SK-N-SH (cell line): ENCODE measurements around the gene LRSAM1. TPM values are rescaled to one million over a fixed set of nuclear protein-coding genes. Genes with fewer than 3 reads are reported as not detected.

ENCODE experiments used
- CTCF ChIA-PET: fragments of 300-600, 350-600 bp; formaldehyde crosslinking; extraction: SDS; loops from one replicate; lab custom pipeline; 2021; lab: Yijun Ruan, JAX
- POLR2A ChIA-PET: fragments of 350-600 bp; sonication (Branson Sonifier 250); formaldehyde crosslinking; extraction: SDS; loops from one replicate; lab custom pipeline; 2020; ENCODE audit warnings: antibody characterized with exemption, inconsistent platforms; lab: Yijun Ruan, JAX
- DNase-seq: peaks from one replicate; pipeline ENCODE4 v3.0.0; 2012
- H2AFZ ChIP-seq: fragments of 200-600 bp; sonication (generic); 2 replicates; pipeline ENCODE4 v1.8.1; 2016; ENCODE audit warnings: antibody characterized with exemption, mild to moderate bottlenecking, low read depth
- H3F3A ChIP-seq: fragments of 200-600 bp; sonication (generic); replicated peaks from 2 replicates; pipeline ENCODE3; 2016; ENCODE audit warnings: antibody characterized with exemption, mild to moderate bottlenecking; ENCODE audit not compliant: insufficient read depth
- H3K27ac ChIP-seq, 2 experiments: fragments of 200-500 bp in 1 of 2; fragments of 200-600 bp in 1 of 2; sonication (Bioruptor generic) in 1 of 2; sonication (generic), shearing (Covaris generic) in 1 of 2; 2 replicates each; pipeline versions ENCODE4 v1.5.1 to v1.6.1; 2014 to 2016; ENCODE audit warnings: low read depth in 2 of 2, inconsistent platforms in 1 of 2, low read length in 1 of 2, mild to moderate bottlenecking in 1 of 2, mixed read lengths in 1 of 2
- H3K27me3 ChIP-seq: fragments of 200-600 bp; sonication (generic), shearing (Covaris generic); 2 replicates; pipeline ENCODE4 v1.6.1; 2016; ENCODE audit warnings: mixed run types; ENCODE audit not compliant: insufficient read depth
- H3K36me3 ChIP-seq, 2 experiments: fragments of 200-500 bp in 1 of 2; fragments of 200-600 bp in 1 of 2; sonication (Bioruptor generic) in 1 of 2; sonication (generic) in 1 of 2; replicated peaks in 1 of 2; 2 replicates each; pipeline versions ENCODE3 to v1.5.1; 2014 to 2016; ENCODE audit warnings: low read length in 1 of 2, mild to moderate bottlenecking in 1 of 2; ENCODE audit not compliant: insufficient read depth in 2 of 2, control insufficient read depth in 1 of 2
- H3K4me1 ChIP-seq, 2 experiments: fragments of 200-500 bp in 1 of 2; fragments of 200-600 bp in 1 of 2; sonication (Bioruptor generic) in 1 of 2; sonication (generic), shearing (Covaris generic) in 1 of 2; 2 replicates each; pipeline versions ENCODE4 v1.5.1 to v1.6.1; 2014 to 2016; ENCODE audit warnings: low read depth in 1 of 2, low read length in 1 of 2, mixed run types in 1 of 2; ENCODE audit not compliant: insufficient read depth in 2 of 2, control insufficient read depth in 1 of 2
- H3K4me2 ChIP-seq: fragments of 200-600 bp; sonication (generic), shearing (Covaris generic); 2 replicates; pipeline ENCODE4 v1.6.1; 2017; ENCODE audit warnings: mixed run types
- H3K4me3 ChIP-seq, 2 experiments: fragments of 200-500 bp in 1 of 2; fragments of 200-600 bp in 1 of 2; sonication (Bioruptor generic) in 1 of 2; sonication (generic), shearing (Covaris generic) in 1 of 2; 2 replicates each; pipeline versions ENCODE4 v1.5.1 to v1.8.1; 2014 to 2016; ENCODE audit warnings: low read depth in 2 of 2, inconsistent platforms in 1 of 2, low read length in 1 of 2, mild to moderate bottlenecking in 1 of 2, mixed read lengths in 1 of 2, moderate library complexity in 1 of 2
- H3K79me2 ChIP-seq: fragments of 200-600 bp; sonication (generic); 2 replicates; pipeline ENCODE4 v1.8.1; 2017; ENCODE audit warnings: mild to moderate bottlenecking; ENCODE audit not compliant: insufficient read depth
- H3K9ac ChIP-seq: fragments of 200-600 bp; sonication (generic); 2 replicates; pipeline ENCODE4 v1.6.1; 2017; ENCODE audit warnings: mixed run types
- H3K9me2 ChIP-seq: fragments of 200-600 bp; sonication (generic); 2 replicates; pipeline ENCODE4 v1.6.1; 2017; ENCODE audit warnings: mixed run types
- H3K9me3 ChIP-seq: fragments of 200-600 bp; sonication (generic); 2 replicates; pipeline ENCODE4 v1.6.1; 2017; ENCODE audit warnings: mixed run types, mild to moderate bottlenecking, moderate library complexity
- H4K20me1 ChIP-seq: fragments of 200-600 bp; sonication (generic); 2 replicates; pipeline ENCODE4 v1.6.1; 2017; ENCODE audit warnings: mild to moderate bottlenecking, mixed run types; ENCODE audit not compliant: insufficient read depth
- CHD2 ChIP-seq: fragments of 150-350 bp; IDR thresholded peaks from 2 replicates; pipeline ENCODE4 v1.6.1; 2018; ENCODE audit warnings: low read length; ENCODE audit not compliant: partially characterized antibody
- CTCF ChIP-seq: fragments of 200-600 bp; sonication (generic); IDR thresholded peaks from 2 replicates; pipeline ENCODE4 v1.6.1; 2017; ENCODE audit warnings: antibody characterized with exemption, mild to moderate bottlenecking, moderate library complexity
- ELF1 ChIP-seq: IDR thresholded peaks from 2 replicates; pipeline ENCODE4 v1.4.0; 2012
- EP300 ChIP-seq, 2 experiments: IDR thresholded peaks; 2 replicates each; pipeline versions ENCODE4 v1.4.0 to v1.6.1; 2012; ENCODE audit warnings: borderline replicate concordance in 1 of 2, low read depth in 1 of 2, low read length in 1 of 2
- FOXJ3 ChIP-seq: sonication (generic); formaldehyde crosslinking; IDR thresholded peaks from 2 replicates; pipeline ENCODE4 v1.5.1; 2020; ENCODE audit warnings: mild to moderate bottlenecking, missing genetic modification reagents
- FOXM1 ChIP-seq: IDR thresholded peaks from 2 replicates; pipeline ENCODE4 v1.4.0; 2012; ENCODE audit warnings: low read depth, mild to moderate bottlenecking
- GABPA ChIP-seq: IDR thresholded peaks from 2 replicates; pipeline ENCODE4 v1.4.0; 2012; ENCODE audit warnings: low read depth, mild to moderate bottlenecking
- GATA2 ChIP-seq: sonication (generic); formaldehyde crosslinking; IDR thresholded peaks from 2 replicates; pipeline ENCODE4 v1.5.0; 2020; ENCODE audit warnings: mild to moderate bottlenecking, missing genetic modification reagents
- MAX ChIP-seq: IDR thresholded peaks from 2 replicates; pipeline ENCODE4 v1.4.0; 2012; ENCODE audit warnings: low read depth
- MXI1 ChIP-seq: IDR thresholded peaks from 2 replicates; pipeline ENCODE4 v1.6.1; 2012; ENCODE audit warnings: mild to moderate bottlenecking, low read depth, low read length, improper control_type of control experiment
- NFIC ChIP-seq: IDR thresholded peaks from 2 replicates; pipeline ENCODE4 v1.4.0; 2012; ENCODE audit warnings: borderline replicate concordance
- PBX3 ChIP-seq: IDR thresholded peaks from 2 replicates; pipeline ENCODE4; 2012
- RAD21 ChIP-seq: IDR thresholded peaks from 2 replicates; pipeline ENCODE4 v1.6.1; 2012; ENCODE audit warnings: mild to moderate bottlenecking, low read length
- REST ChIP-seq: IDR thresholded peaks from 2 replicates; pipeline ENCODE4 v1.6.1; 2012; ENCODE audit warnings: mild to moderate bottlenecking, low read depth, low read length, moderate library complexity
- TAF1 ChIP-seq: IDR thresholded peaks from 2 replicates; pipeline ENCODE4 v1.6.1; 2012; ENCODE audit warnings: low read depth, mild to moderate bottlenecking, low read length, moderate library complexity, borderline replicate concordance
- USF1 ChIP-seq: IDR thresholded peaks from 2 replicates; pipeline ENCODE4 v1.4.0; 2012; ENCODE audit warnings: low read depth, borderline replicate concordance
- USF2 ChIP-seq: fragments of 150-350 bp; IDR thresholded peaks from 2 replicates; pipeline ENCODE4 v1.6.1; 2017; ENCODE audit warnings: antibody characterized with exemption, low read length, low read depth, borderline replicate concordance
- YY1 ChIP-seq: IDR thresholded peaks from 2 replicates; pipeline ENCODE4 v1.4.0; 2012; ENCODE audit warnings: low read depth, mild to moderate bottlenecking
- ZBTB33 ChIP-seq: IDR thresholded peaks from 2 replicates; pipeline ENCODE4 v1.4.0; 2012; ENCODE audit warnings: low read depth, borderline replicate concordance
- WGBS: methylation state at CpG from one replicate; pipeline ENCODE4 v1.1.6; 2017; ENCODE audit warnings: low lambda C conversion rate; 5-methylcytosine and 5-hydroxymethylcytosine counted together
- polyA plus RNA-seq, 3 experiments: library from polyadenylated mRNA; depleted of rRNA; stranded (reverse); fragments of >200 nt; gene quantifications; 2 replicates each; pipeline ENCODE4 v1.2.3, GENCODE V29; 2012

LRSAM1 gene
- 5.5 and 8.0 TPM in 2 replicates for polyA plus RNA-seq (2012; rRNA removed)
- 5.1 and 7.8 TPM in 2 replicates for polyA plus RNA-seq (2012; cell fraction: cytosol; rRNA removed)
- polyA plus RNA-seq (2012; cell fraction: nucleus; rRNA removed) = 35.0 and 51.3 TPM in 2 replicates

GRCh38 chr9:127450830-127451607 is at the start of gene LRSAM1, which contains the start of gene RPL12:
Gene LRSAM1 (plus strand): TSS chr9:127451510. CDS start chr9:127454528, 3,018 bp downstream.
Gene RPL12 (minus strand): TSS chr9:127451406. CDS start chr9:127451317, 89 bp downstream.
- peaks cover 66% of the 10 kb centered on the region for H3K79me2 ChIP-seq
- CTCF ChIA-PET = interaction anchor here (1.9 kb wide), 1 partner anchor 12 kb away, joined by 5 read pairs; no protein-coding TSS in a partner anchor
- 0 out of 2 replicates have a peak, but pooled peaks have one; percentile 19 for TF ChIP-seq FOXJ3 (CRISPR knock-in tag)
- peak in 1 of 2 experiments; percentile 20; a peak in 1 of 4 replicates for TF ChIP-seq EP300 (IDR thresholded peaks at IDR 0.05; ENCODE audit: borderline replicate concordance in 1 of 2, low read depth in 1 of 2, low read length in 1 of 2)
- TF ChIP-seq MXI1 = peak; percentile 64
- TF ChIP-seq ELF1 = peak; percentile 89
- TF ChIP-seq USF1 = no peak
- TF ChIP-seq GABPA = peak; percentile 81
- peak; percentile 52; the same call in 1 of the 2 replicates for TF ChIP-seq FOXM1
- peak; percentile 99 for TF ChIP-seq TAF1
- TF ChIP-seq CHD2 = peak; percentile 99
- TF ChIP-seq PBX3 = peak; percentile 19; the same call in 1 of the 2 replicates
- peak; percentile 73; the same call in 1 of the 2 replicates for TF ChIP-seq REST
- TF ChIP-seq GATA2 (CRISPR knock-in tag) = no peak
- no peak for TF ChIP-seq NFIC
- TF ChIP-seq MAX = peak; percentile 91; the same call in 1 of the 2 replicates
- TF ChIP-seq ZBTB33 = peak; percentile 100
- TF ChIP-seq USF2 = no peak
- TF ChIP-seq YY1 = peak; percentile 99
- TF ChIP-seq CTCF = peak; percentile 10; the same call in 1 of the 2 replicates
- no peak for TF ChIP-seq RAD21

More at GRCh38 chr9:127450830-127451607, at the start of gene LRSAM1, which contains the start of gene RPL12:
- Histone ChIP-seq H3K4me3 (peak within 1 kb of the TSS; percentile 92 to 99), H2AFZ (peak within 1 kb of the TSS; percentile 90), H3K27me3 (no peaks in the 10 kb centered on the region), H3K9me2 (no peaks in the 10 kb centered on the region), H3K27ac (peak within 1 kb of the TSS; percentile 77 to 95), H3K9me3 (no peaks in the 10 kb centered on the region), H3K36me3 (peaks cover 36 to 60% of the 10 kb centered on the region in 2 experiments), H3K4me2 (peak within 1 kb of the TSS; percentile 95), H3K4me1 (peaks cover 5 to 40% of the 10 kb centered on the region in 2 experiments; a peak in 3 of 4 replicates), H3F3A (peaks cover 53% of the 10 kb centered on the region), H4K20me1 (peaks cover 47% of the 10 kb centered on the region), H3K9ac (peak within 1 kb of the TSS; percentile 95)
- DNase-seq = peak; percentile 95
- WGBS = 1% methylated on average over 26 of the region's 71 CpGs
- POLR2A ChIA-PET = interaction anchor here (0.5 to 3.2 kb wide), 10 partner anchors 10 to 227 kb away, joined by 3 to 12 read pairs (median 4); partner anchors contain the start of genes SLC2A8 and ZNF79
